HEK293 (cell line): ENCODE results near the gene EMC9.
A peak's percentile ranks its signal among the peaks of the same experiment; 100 is the strongest.

ENCODE experiments used
- CTCF ChIA-PET: fragments of 350-600 bp; formaldehyde crosslinking; extraction: SDS; loops from one replicate; lab custom pipeline; 2021; ENCODE audit warnings: antibody characterized with exemption; lab: Yijun Ruan, JAX
- POLR2A ChIA-PET: fragments of 300-600 bp; formaldehyde crosslinking; extraction: SDS; loops from one replicate; lab custom pipeline; 2020; ENCODE audit warnings: antibody characterized with exemption, inconsistent platforms; lab: Yijun Ruan, JAX
- H3K27ac ChIP-seq: fragments of 200-500 bp; sonication (Bioruptor generic); 2 replicates; pipeline ENCODE4 v1.5.1; 2014; ENCODE audit warnings: low read depth, low read length, control low read depth, inconsistent platforms; ENCODE audit errors: extremely low read depth
- H3K36me3 ChIP-seq, 2 experiments: fragments of 200-500 bp in 1 of 2; sonication (Bioruptor generic) in 1 of 2; 1 replicate in 1 of 2; 2 replicates in 1 of 2; pipeline ENCODE4 v1.5.1; 2014 to 2017; ENCODE audit warnings: inconsistent platforms in 2 of 2, low read length in 2 of 2; ENCODE audit not compliant: control insufficient read depth in 2 of 2, insufficient read depth in 1 of 2
- H3K4me1 ChIP-seq: fragments of 200-500 bp; sonication (Bioruptor generic); 2 replicates; pipeline ENCODE4 v1.5.1; 2014; ENCODE audit warnings: mild to moderate bottlenecking, low read length, inconsistent platforms; ENCODE audit not compliant: control insufficient read depth, insufficient read depth
- H3K4me3 ChIP-seq: 2 replicates; pipeline ENCODE4 v1.5.1; 2011; ENCODE audit warnings: low read depth, mild to moderate bottlenecking, control low read depth, low read length, moderate library complexity
- H3K9me3 ChIP-seq: fragments of 200-500 bp; sonication (Bioruptor generic); 2 replicates; pipeline ENCODE4 v1.5.1; 2014; ENCODE audit warnings: low read depth, low read length, inconsistent platforms; ENCODE audit not compliant: control insufficient read depth, insufficient read depth
- FEZF1 ChIP-seq: fragments of 450-650 bp; formaldehyde crosslinking; IDR thresholded peaks from 2 replicates; pipeline ENCODE4 v1.5.1; 2016; ENCODE audit warnings: missing biosample characterization, missing genetic modification characterization
- MYNN ChIP-seq: fragments of 450-650 bp; formaldehyde crosslinking; IDR thresholded peaks from 2 replicates; pipeline ENCODE4 v1.5.1; 2016; ENCODE audit warnings: missing biosample characterization, missing genetic modification characterization, borderline replicate concordance
- REPIN1 ChIP-seq: fragments of 450-650 bp; formaldehyde crosslinking; IDR thresholded peaks from 2 replicates; pipeline ENCODE4 v1.5.1; 2017; ENCODE audit warnings: missing biosample characterization, missing genetic modification characterization, low read depth
- SP3 ChIP-seq: fragments of 450-650 bp; formaldehyde crosslinking; IDR thresholded peaks from 2 replicates; pipeline ENCODE4 v1.5.1; 2016; ENCODE audit warnings: missing biosample characterization, missing genetic modification characterization
- SP7 ChIP-seq: fragments of 450-650 bp; formaldehyde crosslinking; IDR thresholded peaks from 2 replicates; pipeline ENCODE4 v1.5.1; 2016; ENCODE audit warnings: missing biosample characterization, missing genetic modification characterization
- ZEB2 ChIP-seq: fragments of 450-650 bp; formaldehyde crosslinking; IDR thresholded peaks from 2 replicates; pipeline ENCODE4 v1.5.1; 2016; ENCODE audit warnings: missing biosample characterization, missing genetic modification characterization
- ZNF114 ChIP-seq: fragments of 450-650 bp; formaldehyde crosslinking; IDR thresholded peaks from 2 replicates; pipeline ENCODE4 v1.5.0; 2017; ENCODE audit warnings: missing biosample characterization, missing genetic modification characterization
- ZNF248 ChIP-seq: fragments of 450-650 bp; formaldehyde crosslinking; IDR thresholded peaks from 2 replicates; pipeline ENCODE4 v1.5.1; 2017; ENCODE audit warnings: missing biosample characterization, missing genetic modification characterization
- ZNF266 ChIP-seq: fragments of 450-650 bp; formaldehyde crosslinking; IDR thresholded peaks from 2 replicates; pipeline ENCODE4 v1.5.1; 2016; ENCODE audit warnings: missing biosample characterization, missing genetic modification characterization, low read depth
- ZNF335 ChIP-seq: fragments of 450-650 bp; formaldehyde crosslinking; conservative IDR thresholded peaks from 2 replicates; pipeline ENCODE4 v1.5.1; 2016; ENCODE audit warnings: missing biosample characterization, missing genetic modification characterization
- ZNF341 ChIP-seq: fragments of 450-650 bp; formaldehyde crosslinking; IDR thresholded peaks from 2 replicates; pipeline ENCODE4; 2016; ENCODE audit warnings: low read depth, missing biosample characterization, missing genetic modification characterization
- ZNF513 ChIP-seq: fragments of 450-650 bp; IDR thresholded peaks from 2 replicates; pipeline ENCODE4 v1.5.1; 2018; ENCODE audit warnings: missing biosample characterization, missing genetic modification characterization
- ZNF585B ChIP-seq: fragments of 450-650 bp; formaldehyde crosslinking; IDR thresholded peaks from 2 replicates; pipeline ENCODE4 v1.5.1; 2016; ENCODE audit warnings: missing biosample characterization, missing genetic modification characterization
- ZNF600 ChIP-seq: fragments of 450-650 bp; formaldehyde crosslinking; IDR thresholded peaks from 2 replicates; pipeline ENCODE4 v1.5.1; 2016; ENCODE audit warnings: missing biosample characterization, missing genetic modification characterization
- ZNF610 ChIP-seq: fragments of 450-650 bp; formaldehyde crosslinking; IDR thresholded peaks from 2 replicates; pipeline ENCODE4 v1.5.1; 2016; ENCODE audit warnings: missing biosample characterization, missing genetic modification characterization, borderline replicate concordance
- ZNF654 ChIP-seq: fragments of 450-650 bp; formaldehyde crosslinking; IDR thresholded peaks from 2 replicates; pipeline ENCODE4 v1.5.1; 2016; ENCODE audit warnings: low read depth, missing biosample characterization, missing genetic modification characterization
- TF ChIP-seq, protein P1 (sequence below): fragments of 450-650 bp; formaldehyde crosslinking; IDR thresholded peaks from 2 replicates; pipeline ENCODE4 v1.5.0; 2017; ENCODE audit warnings: missing biosample characterization, missing genetic modification characterization, borderline replicate concordance

The EMC9 gene

GRCh38 chr14:24190416-24190815 lies 49.0 kb upstream of the EMC9 start:
- Histone ChIP-seq H3K27ac (no peak overlapping the region), H3K36me3 (peaks cover 6 to 67% of the 10 kb centered on the region in 2 experiments), H3K4me3 (no peak overlapping the region), H3K9me3 (no peaks in the 10 kb centered on the region), H3K4me1 (peaks cover 11% of the 10 kb centered on the region; the same call in 1 of the 2 replicates)
- POLR2A ChIA-PET: no interaction called here
- CTCF ChIA-PET: interaction anchor here (1.1 kb wide), 1 partner anchor 156 kb away, joined by 3 read pairs; no protein-coding TSS in a partner anchor
- TF ChIP-seq ZNF248 (tag by site-specific recombination): no peak
- no peak for TF ChIP-seq ZNF266 (tag by site-specific recombination)
- TF ChIP-seq ZNF114 (tag by site-specific recombination): no peak
- TF ChIP-seq ZNF600 (tag by site-specific recombination): peak; percentile 52
- TF ChIP-seq SP3 (tag by site-specific recombination): no peak

DNA sequence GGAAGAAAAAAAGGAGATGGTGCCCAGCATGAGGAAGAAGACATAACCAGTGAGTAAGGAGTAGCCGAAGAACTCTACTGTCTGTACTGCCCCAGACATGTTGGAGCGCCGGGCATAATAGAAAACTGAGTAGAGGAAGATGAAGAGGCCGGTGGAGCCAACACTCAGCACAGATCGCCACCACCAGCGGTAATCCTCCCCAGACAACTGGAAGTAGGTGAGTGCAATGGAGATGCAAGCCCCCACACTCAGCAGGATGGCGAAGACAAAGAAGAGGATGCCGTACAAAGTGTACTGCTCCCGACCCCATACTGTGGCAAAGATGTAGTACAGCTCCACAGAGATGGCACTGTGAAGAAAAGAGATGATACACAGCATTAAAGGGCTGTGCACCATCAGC lies 48.1 kb upstream of the EMC9 start:
- CTCF ChIA-PET: interaction anchor here (1.3 to 3.0 kb wide), 2 partner anchors 28 to 107 kb away, joined by 3 to 12 read pairs; partner anchors contain the start of gene IRF9
- no peaks in the 10 kb centered on the region for H3K9me3 ChIP-seq

DNA sequence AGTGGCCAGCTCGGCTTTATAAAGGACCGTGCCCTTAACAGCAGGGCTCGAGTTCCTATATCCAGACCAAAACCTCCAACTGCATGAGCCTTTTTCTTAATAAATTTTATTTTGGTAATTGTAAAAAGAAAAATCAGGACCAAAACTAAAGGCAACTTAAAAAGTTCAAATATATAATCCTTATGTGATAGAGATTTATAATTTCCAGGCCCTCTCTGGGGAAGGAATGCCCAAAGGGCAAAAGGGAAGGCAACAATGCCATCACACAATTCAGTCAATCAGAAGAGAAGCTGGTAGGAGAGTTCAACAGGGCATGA lies 47.6 kb upstream of the EMC9 start:
- ChIA-PET POLR2A (interaction anchor here (0.6 to 2.3 kb wide), 17 partner anchors 10 to 867 kb away, joined by 3 to 19 read pairs (median 7); partner anchors contain the start of genes CHMP4A, DCAF11, EMC9 and IRF9), CTCF (interaction anchor here (0.6 to 3.0 kb wide), 3 partner anchors 28 to 174 kb away, joined by 3 to 12 read pairs (median 3); partner anchors contain the start of gene IRF9)
- Histone ChIP-seq H3K9me3 (no peaks in the 10 kb centered on the region), H3K4me3 (no peak overlapping the region; the same call in none of the 2 replicates), H3K27ac (no peak overlapping the region), H3K4me1 (peaks cover 7% of the 10 kb centered on the region; the same call in 1 of the 2 replicates), H3K36me3 (peaks cover 6 to 75% of the 10 kb centered on the region in 2 experiments)
- TF ChIP-seq, protein P1, sequence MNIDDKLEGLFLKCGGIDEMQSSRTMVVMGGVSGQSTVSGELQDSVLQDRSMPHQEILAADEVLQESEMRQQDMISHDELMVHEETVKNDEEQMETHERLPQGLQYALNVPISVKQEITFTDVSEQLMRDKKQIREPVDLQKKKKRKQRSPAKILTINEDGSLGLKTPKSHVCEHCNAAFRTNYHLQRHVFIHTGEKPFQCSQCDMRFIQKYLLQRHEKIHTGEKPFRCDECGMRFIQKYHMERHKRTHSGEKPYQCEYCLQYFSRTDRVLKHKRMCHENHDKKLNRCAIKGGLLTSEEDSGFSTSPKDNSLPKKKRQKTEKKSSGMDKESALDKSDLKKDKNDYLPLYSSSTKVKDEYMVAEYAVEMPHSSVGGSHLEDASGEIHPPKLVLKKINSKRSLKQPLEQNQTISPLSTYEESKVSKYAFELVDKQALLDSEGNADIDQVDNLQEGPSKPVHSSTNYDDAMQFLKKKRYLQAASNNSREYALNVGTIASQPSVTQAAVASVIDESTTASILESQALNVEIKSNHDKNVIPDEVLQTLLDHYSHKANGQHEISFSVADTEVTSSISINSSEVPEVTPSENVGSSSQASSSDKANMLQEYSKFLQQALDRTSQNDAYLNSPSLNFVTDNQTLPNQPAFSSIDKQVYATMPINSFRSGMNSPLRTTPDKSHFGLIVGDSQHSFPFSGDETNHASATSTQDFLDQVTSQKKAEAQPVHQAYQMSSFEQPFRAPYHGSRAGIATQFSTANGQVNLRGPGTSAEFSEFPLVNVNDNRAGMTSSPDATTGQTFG (tag by site-specific recombination): no peak
- TF ChIP-seq ZNF585B (tag by site-specific recombination) (no peak), ZNF341 (tag by site-specific recombination) (no peak), REPIN1 (no peak), ZNF654 (tag by site-specific recombination) (no peak), FEZF1 (tag by site-specific recombination) (no peak), ZEB2 (tag by site-specific recombination) (0 out of 2 replicates have a peak, but pooled peaks have one; percentile 5), ZNF335 (tag by site-specific recombination) (peak; percentile 14; the same call in 1 of the 2 replicates), SP7 (tag by site-specific recombination) (no peak), MYNN (tag by site-specific recombination) (no peak)

More for the DNA sequence above, 48.1 kb upstream of the EMC9 start:
- Histone ChIP-seq H3K27ac (no peak overlapping the region), H3K36me3 (peaks cover 6 to 75% of the 10 kb centered on the region in 2 experiments), H3K4me1 (peaks cover 7% of the 10 kb centered on the region; the same call in 1 of the 2 replicates), H3K4me3 (no peak overlapping the region)
- POLR2A ChIA-PET: interaction anchor here (1.3 to 2.3 kb wide), 8 partner anchors 9 to 75 kb away, joined by 4 to 19 read pairs (median 9); partner anchors contain the start of genes CHMP4A, DCAF11, EMC9 and IRF9
- TF ChIP-seq ZNF610 (tag by site-specific recombination): no peak
- peak; percentile 55; the same call in 1 of the 2 replicates for TF ChIP-seq ZNF513 (tag by site-specific recombination)
